Kidney tubule cell (primary cell): Measurements from ENCODE around the gene CRAMP1.
"Not testable (repeated sequence)": the region's sequence is repeated elsewhere in the genome, so short reads cannot be mapped to it uniquely, and the experiment has no call there.

Source experiments
- DNase-seq: peaks from one replicate; pipeline ENCODE4 v3.0.0-alpha.2; 2018; ENCODE audit warnings: low spot score

CRAMP1 gene

DNA sequence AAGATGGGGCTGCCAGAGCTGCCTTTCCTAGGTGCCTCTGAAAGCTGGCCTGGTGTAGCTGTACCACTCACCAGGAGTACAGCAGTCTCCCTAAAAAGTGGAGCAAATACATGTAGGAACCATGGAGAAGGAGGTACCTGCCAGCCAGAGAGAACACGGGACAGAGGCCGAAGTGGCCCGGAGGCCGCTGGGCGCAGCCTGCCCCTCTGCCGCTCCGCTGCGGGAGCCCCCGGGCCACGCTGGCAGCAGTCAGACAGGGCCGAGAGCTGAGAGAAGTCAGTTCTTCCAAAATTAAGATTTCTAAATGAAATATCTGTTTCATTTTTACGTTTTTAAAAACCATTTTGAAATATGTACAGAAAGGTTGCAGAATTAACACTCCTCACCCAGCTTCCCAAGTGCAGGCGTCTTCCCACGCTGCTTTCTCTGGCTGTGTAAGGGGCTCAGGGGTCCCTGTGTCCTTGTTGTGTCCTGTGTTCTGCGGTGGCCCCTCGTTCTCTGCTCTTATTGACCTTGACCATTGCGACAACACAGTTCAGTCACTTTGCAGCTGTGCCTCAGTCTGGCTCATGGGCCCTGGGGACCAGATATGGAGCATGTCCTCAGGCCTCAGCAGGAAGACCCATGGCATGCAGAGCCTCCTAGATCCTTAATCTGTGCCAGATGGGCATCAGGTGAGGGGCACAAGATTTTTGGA, 98.8 kb downstream of the CRAMP1 start:
- no peak for DNase-seq

DNA sequence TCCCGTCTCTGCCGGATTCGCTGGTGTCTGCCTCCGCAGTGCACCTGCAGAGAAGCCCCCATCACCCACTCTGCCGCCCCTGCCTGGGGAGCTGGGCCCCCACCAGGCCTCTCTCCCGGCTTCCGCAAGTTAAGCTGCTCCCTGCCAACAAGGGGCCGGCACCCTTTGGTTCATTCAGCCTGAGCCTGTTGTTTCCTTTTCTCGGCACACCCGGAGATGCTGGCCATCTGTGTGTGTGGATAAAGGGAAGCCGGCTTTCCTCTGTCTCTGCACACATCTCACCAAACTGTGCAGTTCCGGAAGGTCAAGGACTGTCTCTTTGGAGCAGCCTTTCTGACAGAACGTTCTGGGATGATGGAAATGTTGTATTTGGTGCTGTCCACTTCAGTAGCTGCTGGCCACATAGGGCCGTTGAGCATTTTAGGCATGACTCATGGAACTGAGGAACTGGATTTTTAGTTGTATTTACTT, 100.7 kb downstream of the CRAMP1 start:
- DNase-seq = peak; percentile 18

DNA sequence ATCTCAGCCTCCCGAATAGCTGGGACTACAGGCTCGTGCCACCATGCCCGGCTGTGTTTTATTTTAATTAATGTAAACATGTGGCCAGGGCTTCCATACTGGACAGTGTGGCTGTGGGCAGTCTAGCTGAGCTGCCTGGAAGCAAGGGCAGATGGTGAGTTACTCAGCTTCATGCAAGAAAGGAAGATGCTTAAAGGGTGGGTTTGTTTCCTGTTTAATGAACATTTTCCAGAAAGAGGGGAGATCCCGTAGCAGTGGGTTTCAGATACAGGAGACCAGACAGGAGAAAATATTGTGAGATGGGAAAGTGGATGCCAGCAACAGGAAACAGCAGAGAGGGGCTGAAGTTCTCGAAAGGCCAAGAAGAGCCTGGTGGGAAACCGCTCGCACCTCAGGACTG, 101.2 kb downstream of the CRAMP1 start:
- DNase-seq = no peak

GRCh38 chr16:1713933-1714332, 101.8 kb downstream of the CRAMP1 start:
- peak; percentile 74 for DNase-seq

DNA sequence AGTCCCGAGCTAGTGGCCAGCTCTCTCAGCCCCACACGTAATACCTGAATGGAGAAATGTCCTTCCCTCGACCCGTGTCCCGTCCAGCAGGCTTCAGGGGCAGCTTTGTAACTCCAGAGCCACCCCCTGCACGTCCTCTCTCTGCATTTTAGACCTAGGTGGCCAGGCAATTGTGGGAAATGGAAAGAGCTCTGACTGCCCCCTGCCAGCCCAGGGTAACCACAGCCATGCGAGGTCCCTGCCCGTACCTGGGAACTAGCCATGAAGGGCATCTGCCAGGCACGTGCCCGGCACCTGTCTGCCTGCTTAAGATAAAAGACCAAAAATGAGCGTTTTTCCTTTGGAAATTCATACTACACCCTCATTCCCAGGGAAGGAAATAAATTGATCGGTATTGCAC, 103.1 kb downstream of the CRAMP1 start:
- DNase-seq = no peak

DNA sequence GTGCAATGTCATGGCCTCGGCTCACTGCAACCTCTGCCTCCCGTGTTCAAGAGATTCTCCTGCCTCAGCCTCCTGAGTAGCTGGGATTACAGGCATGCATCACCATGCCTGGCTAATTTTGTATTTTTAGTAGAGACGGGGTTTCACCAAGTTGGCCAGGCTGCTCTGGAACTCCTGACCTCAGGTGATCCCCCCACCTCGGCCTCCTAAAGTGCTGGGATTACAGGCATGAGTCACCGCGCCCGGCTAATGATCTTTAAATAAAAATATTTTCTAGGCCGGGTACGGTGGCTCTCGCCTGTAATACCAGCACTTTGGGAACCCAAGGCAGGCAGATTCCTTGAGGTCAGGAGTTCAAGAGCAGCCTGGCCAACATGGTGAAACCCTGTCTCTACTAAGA, 106.1 kb downstream of the CRAMP1 start:
- not testable (repeated sequence) for DNase-seq

GRCh38 chr16:1719559-1720229, 107.5 kb downstream of the CRAMP1 start:
- DNase-seq = not testable (repeated sequence)

- DNase-seq = no peak
These were observed 109.2 kb downstream of the CRAMP1 start for GRCh38 chr16:1721372-1721771.

- DNase-seq = peak; percentile 59
These were observed 111.4 kb downstream of the CRAMP1 start for GRCh38 chr16:1723450-1724147.

DNA sequence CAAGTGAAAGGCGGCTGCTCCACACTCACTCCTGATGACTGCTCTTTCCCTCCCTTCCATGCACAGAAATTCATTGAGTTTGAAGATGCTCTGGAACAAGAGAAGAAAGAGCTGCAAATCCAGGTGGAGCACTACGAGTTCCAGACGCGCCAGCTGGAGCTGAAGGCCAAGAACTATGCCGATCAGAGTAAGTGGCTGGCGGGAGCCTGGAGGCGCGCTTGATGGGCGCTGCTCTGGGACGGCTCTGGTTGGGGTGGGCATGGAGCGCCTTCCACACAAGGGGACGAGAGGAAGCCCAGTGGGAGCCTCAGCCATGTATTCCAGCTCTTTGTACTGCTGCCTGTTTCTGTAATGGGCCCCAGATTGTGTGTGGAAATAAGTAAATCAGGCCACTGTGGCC, 112.3 kb downstream of the CRAMP1 start:
- no peak for DNase-seq

- no peak for DNase-seq
These were observed 114.7 kb downstream of the CRAMP1 start for GRCh38 chr16:1726661-1727502.
